HG03060 (cell line): Measurements from ENCODE around the gene TRIM66.

Experiments used
- ATAC-seq: cut with Tn5 transposase; IDR thresholded peaks from one replicate; pipeline ENCODE4 v1.9.1; 2021; ENCODE audit warnings: low read depth, moderate number of reproducible peaks; ENCODE audit not compliant: unreplicated experiment

TRIM66 gene

GRCh38 chr11:8584082-8584481 lies 98.4 kb downstream of the TRIM66 start:
- ATAC-seq = no peak

- no peak for ATAC-seq
Measured at GRCh38 chr11:8581300-8581699, 101.2 kb downstream of the TRIM66 start.

GRCh38 chr11:8577791-8578581 lies 104.5 kb downstream of the TRIM66 start:
- no peak for ATAC-seq

GRCh38 chr11:8574798-8575197 lies 107.7 kb downstream of the TRIM66 start:
- ATAC-seq = no peak

GRCh38 chr11:8573777-8574176 lies 108.7 kb downstream of the TRIM66 start:
- no peak for ATAC-seq

GRCh38 chr11:8567602-8568198 lies 114.8 kb downstream of the TRIM66 start:
- no peak for ATAC-seq

DNA sequence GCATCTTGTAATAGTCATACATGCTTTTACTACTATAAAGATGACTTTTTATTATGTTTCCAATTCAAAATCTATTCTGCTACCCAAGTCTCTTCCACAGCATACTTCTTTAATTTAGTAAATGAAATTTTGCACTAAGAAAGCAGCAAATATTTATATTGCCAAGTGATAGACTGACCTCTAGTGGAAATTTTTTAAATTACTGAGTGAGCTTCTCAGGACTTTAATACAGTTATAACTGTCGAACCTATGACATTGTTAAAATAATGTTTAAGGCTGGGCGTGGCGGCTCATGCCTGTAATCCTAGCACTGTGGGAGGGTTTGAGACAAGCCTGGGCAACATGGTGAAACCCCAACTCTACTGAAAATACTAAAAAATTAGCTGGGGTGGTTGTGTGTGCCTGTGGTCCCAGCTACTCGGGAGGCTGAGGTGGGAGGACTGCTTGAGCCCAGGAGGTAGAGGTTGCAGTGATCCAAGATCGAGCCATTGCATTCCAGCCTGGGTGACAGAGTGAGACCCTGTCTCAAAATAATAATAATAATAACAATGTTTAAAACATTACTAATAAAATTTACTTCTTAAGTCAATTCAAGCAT lies 115.8 kb downstream of the TRIM66 start:
- no peak for ATAC-seq

DNA sequence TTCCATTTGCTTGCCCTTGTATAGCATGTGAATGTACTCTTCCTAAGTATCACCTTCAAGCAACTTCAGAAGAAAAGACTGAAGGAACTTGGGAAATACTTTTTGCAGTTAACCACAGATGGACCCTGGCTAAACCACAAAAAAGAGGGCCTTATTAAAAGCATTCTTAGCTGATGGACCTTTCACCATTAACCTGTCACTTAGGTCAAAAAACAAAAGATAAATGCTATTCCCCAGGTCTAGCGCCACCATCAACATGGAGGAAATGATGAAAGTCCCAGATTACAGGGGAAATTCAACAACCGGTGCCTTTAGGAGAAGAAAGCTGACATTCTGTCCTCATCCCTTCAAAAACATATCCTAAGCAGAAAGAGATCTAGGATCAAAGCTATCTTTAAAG lies 117.9 kb downstream of the TRIM66 start:
- ATAC-seq = no peak
